DND-41 (cell line): ENCODE results near the gene CCDC160.
A peak's percentile ranks its signal among the peaks of the same experiment; 100 is the strongest.

ENCODE experiments used
- ATAC-seq: fragments of 200-7000 bp; cut with Tn5 transposase; 3 replicates; pipeline ENCODE4 v1.9.1; 2021; ENCODE audit warnings: low read depth; ENCODE audit not compliant: insufficient read depth
- DNase-seq: peaks from one replicate; pipeline ENCODE4 v3.0.0-alpha.2; 2020
- H2AFZ ChIP-seq: 2 replicates; pipeline ENCODE4 v1.6.0; 2012; ENCODE audit warnings: low read depth, low read length
- H3K27ac ChIP-seq: 2 replicates; pipeline ENCODE4 v1.5.1; 2012; ENCODE audit warnings: low read length, inconsistent platforms
- H3K27me3 ChIP-seq: fragments of 200-600 bp; sonication (generic); 2 replicates; pipeline ENCODE4 v1.6.0; 2012; ENCODE audit warnings: low read length, mild to moderate bottlenecking, inconsistent platforms; ENCODE audit not compliant: insufficient read depth, poor library complexity
- H3K36me3 ChIP-seq: 2 replicates; pipeline ENCODE4 v1.5.1; 2012; ENCODE audit warnings: low read length, inconsistent platforms; ENCODE audit not compliant: insufficient read depth
- H3K4me1 ChIP-seq: 2 replicates; pipeline ENCODE4 v1.5.1; 2012; ENCODE audit warnings: mild to moderate bottlenecking, low read length; ENCODE audit not compliant: insufficient read depth
- H3K4me2 ChIP-seq: 2 replicates; pipeline ENCODE4 v1.6.0; 2012; ENCODE audit warnings: mild to moderate bottlenecking, moderate library complexity, low read length, inconsistent platforms; ENCODE audit not compliant: insufficient read depth
- H3K4me3 ChIP-seq, 2 experiments: fragments of 200-600 bp in 1 of 2; shearing (Covaris generic) in 1 of 2; 2 replicates each; pipeline ENCODE4 v1.5.1; 2012 to 2016; ENCODE audit warnings: inconsistent platforms in 2 of 2, low read length in 2 of 2, mild to moderate bottlenecking in 2 of 2, low read depth in 1 of 2, moderate library complexity in 1 of 2
- H3K79me2 ChIP-seq: 2 replicates; pipeline ENCODE4 v1.6.0; 2012; ENCODE audit warnings: low read length, inconsistent platforms; ENCODE audit not compliant: insufficient read depth
- H3K9ac ChIP-seq: 2 replicates; pipeline ENCODE4 v1.6.0; 2012; ENCODE audit warnings: low read depth, mild to moderate bottlenecking, inconsistent platforms, low read length, moderate library complexity
- H3K9me3 ChIP-seq: 2 replicates; pipeline ENCODE4 v1.5.1; 2012; ENCODE audit warnings: low read length, moderate library complexity, mild to moderate bottlenecking, inconsistent platforms; ENCODE audit not compliant: insufficient read depth, severe bottlenecking
- H4K20me1 ChIP-seq: 2 replicates; pipeline ENCODE4 v1.6.0; 2012; ENCODE audit warnings: low read length; ENCODE audit not compliant: insufficient read depth
- CTCF ChIP-seq: IDR thresholded peaks from 2 replicates; pipeline ENCODE4 v1.5.1; 2012; ENCODE audit warnings: borderline replicate concordance, low read length, moderate library complexity, mild to moderate bottlenecking; ENCODE audit not compliant: poor library complexity, severe bottlenecking; ENCODE audit errors: extremely low read depth
- EZH2 ChIP-seq: IDR thresholded peaks from 3 replicates; pipeline ENCODE4 v1.6.1; 2012; ENCODE audit warnings: borderline replicate concordance, low read depth, mild to moderate bottlenecking, moderate library complexity, low read length, inconsistent platforms; ENCODE audit not compliant: severe bottlenecking

The CCDC160 gene

DNA sequence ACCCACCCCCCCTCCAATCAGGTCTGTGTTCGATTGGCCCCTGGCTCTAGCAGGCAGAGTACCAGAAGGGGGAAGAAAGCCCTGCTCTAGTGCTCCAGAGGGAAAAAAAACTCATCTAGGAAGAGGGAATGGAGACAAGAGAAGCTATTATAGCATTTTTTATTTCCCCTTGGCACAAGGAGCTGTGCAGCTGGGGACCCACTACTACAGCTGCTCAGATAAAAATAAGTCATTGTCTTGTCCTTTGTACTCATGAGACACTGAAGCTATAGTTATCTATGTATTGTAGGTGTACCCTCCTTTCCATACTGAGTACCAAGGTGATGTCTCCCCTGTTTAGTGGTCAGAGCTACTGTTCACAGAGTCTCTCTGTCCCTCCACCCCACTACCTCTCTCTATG lies 14.3 kb downstream of the CCDC160 start:
- H3K27me3 ChIP-seq: no peaks in the 10 kb centered on the region
- no peaks in the 10 kb centered on the region for H3K79me2 ChIP-seq
- H3K9me3 ChIP-seq: no peaks in the 10 kb centered on the region
- ATAC-seq (no peak), DNase-seq (no peak)
- H3K27ac ChIP-seq: no peak overlapping the region
- H3K36me3 ChIP-seq: no peaks in the 10 kb centered on the region
- no peaks in the 10 kb centered on the region for H4K20me1 ChIP-seq
- no peak overlapping the region for H2AFZ ChIP-seq
- H3K9ac ChIP-seq: no peak overlapping the region
- peaks cover 3% of the 10 kb centered on the region for H3K4me1 ChIP-seq
- no peak for TF ChIP-seq CTCF
- H3K4me3 ChIP-seq: no peak overlapping the region
- no peak overlapping the region for H3K4me2 ChIP-seq

GRCh38 chrX:134254511-134254910 lies 17.5 kb downstream of the CCDC160 start:
- H2AFZ ChIP-seq: no peak overlapping the region
- H3K4me3 ChIP-seq: no peak overlapping the region
- TF ChIP-seq EZH2 (no peak), CTCF (no peak)
- H3K9ac ChIP-seq: no peak overlapping the region
- H3K27me3 ChIP-seq: no peaks in the 10 kb centered on the region
- no peaks in the 10 kb centered on the region for H3K36me3 ChIP-seq
- no peak overlapping the region for H3K4me2 ChIP-seq
- no peaks in the 10 kb centered on the region for H3K9me3 ChIP-seq
- ATAC-seq (no peak), DNase-seq (no peak)
- no peaks in the 10 kb centered on the region for H3K79me2 ChIP-seq
- H3K27ac ChIP-seq: no peak overlapping the region
- no peaks in the 10 kb centered on the region for H4K20me1 ChIP-seq
- peaks cover 3% of the 10 kb centered on the region for H3K4me1 ChIP-seq

GRCh38 chrX:134255555-134255954 lies 18.6 kb downstream of the CCDC160 start:
- no peaks in the 10 kb centered on the region for H4K20me1 ChIP-seq
- no peak overlapping the region for H3K9ac ChIP-seq
- ATAC-seq (no peak), DNase-seq (no peak)
- no peak overlapping the region for H2AFZ ChIP-seq
- no peaks in the 10 kb centered on the region for H3K9me3 ChIP-seq
- TF ChIP-seq EZH2 (no peak), CTCF (no peak)
- no peaks in the 10 kb centered on the region for H3K36me3 ChIP-seq
- no peak overlapping the region for H3K4me2 ChIP-seq
- peaks cover 3% of the 10 kb centered on the region for H3K4me1 ChIP-seq
- no peak overlapping the region for H3K4me3 ChIP-seq
- H3K27me3 ChIP-seq: no peaks in the 10 kb centered on the region
- H3K27ac ChIP-seq: no peak overlapping the region
- H3K79me2 ChIP-seq: no peaks in the 10 kb centered on the region

GRCh38 chrX:134256684-134257083 lies 19.7 kb downstream of the CCDC160 start:
- H3K27ac ChIP-seq: no peak overlapping the region
- H3K9me3 ChIP-seq: no peaks in the 10 kb centered on the region
- H3K36me3 ChIP-seq: no peaks in the 10 kb centered on the region
- H3K4me3 ChIP-seq: no peak overlapping the region
- H3K79me2 ChIP-seq: no peaks in the 10 kb centered on the region
- H3K9ac ChIP-seq: no peak overlapping the region
- TF ChIP-seq CTCF: peak; percentile 8
- TF ChIP-seq EZH2: no peak
- no peaks in the 10 kb centered on the region for H4K20me1 ChIP-seq
- ATAC-seq (no peak), DNase-seq (no peak)
- H3K27me3 ChIP-seq: no peaks in the 10 kb centered on the region
- no peak overlapping the region for H2AFZ ChIP-seq
- no peak overlapping the region for H3K4me2 ChIP-seq
- peaks cover 3% of the 10 kb centered on the region for H3K4me1 ChIP-seq
